GM23248 (cell line): Measurements from ENCODE around the gene EEF1B2.

Experiments
- EZH2 ChIP-seq: fragments of 200-600 bp; sonication (generic); IDR thresholded peaks from 2 replicates; pipeline ENCODE4 v1.6.1; 2018; ENCODE audit warnings: antibody characterized with exemption, mild to moderate bottlenecking; ENCODE audit not compliant: insufficient read depth, poor library complexity, severe bottlenecking
- EZH2phosphoT487 ChIP-seq: fragments of 200-600 bp; sonication (generic); IDR thresholded peaks from 2 replicates; pipeline ENCODE4 v1.6.1; 2018; ENCODE audit warnings: antibody characterized with exemption, moderate library complexity, mild to moderate bottlenecking, low read depth; ENCODE audit not compliant: insufficient read depth

DNA sequence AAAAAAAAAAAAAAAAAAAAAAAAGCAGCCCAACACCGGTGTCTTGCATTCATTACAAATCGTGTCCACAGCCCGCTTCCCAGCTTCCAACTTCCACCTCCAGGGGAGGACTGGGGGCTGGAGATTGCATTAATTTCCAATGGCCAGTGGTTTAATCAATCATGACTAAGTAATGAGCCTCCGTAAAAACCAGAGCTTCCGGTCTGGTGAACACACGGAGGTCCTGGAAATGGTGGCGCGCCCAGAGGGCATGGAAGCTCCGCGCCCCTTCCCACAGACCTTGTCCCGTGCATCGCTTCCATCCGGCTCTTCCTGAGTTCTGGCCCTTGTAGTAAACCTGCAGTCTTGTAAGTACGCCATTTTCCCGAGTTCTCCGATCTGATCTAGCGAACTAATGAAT, 43.6 kb downstream of the EEF1B2 start:
- no peak for TF ChIP-seq EZH2
- TF ChIP-seq EZH2phosphoT487, result no peak
